ENCODE data around the gene HAUS6.
"Not testable (repeated sequence)": the region's sequence is repeated elsewhere in the genome, so short reads cannot be mapped to it uniquely, and the experiment has no call there.

HAUS6 gene

GRCh38 chr9:19033015-19033414, 69.7 kb downstream of the HAUS6 start, which contains the start of gene SAXO1:
TSS of gene SAXO1 (minus strand) at chr9:19033209. CDS start at chr9:19032908, 301 bp downstream.
- no peak for DNase-seq (ENCODE audit: low read depth, low spot score)

- no peak for DNase-seq (ENCODE audit: low read depth, low spot score)
Observed at GRCh38 chr9:19032406-19032805, 70.3 kb downstream of the HAUS6 start.

- no peak for DNase-seq (ENCODE audit: low read depth, low spot score)
Observed at GRCh38 chr9:19030899-19031298, 71.8 kb downstream of the HAUS6 start.

- DNase-seq (ENCODE audit: low read depth, low spot score): peak; percentile 52
Observed at GRCh38 chr9:19028835-19029451, 73.8 kb downstream of the HAUS6 start.

- no peak for DNase-seq (ENCODE audit: low read depth, low spot score)
Observed at GRCh38 chr9:19027825-19028224, 74.9 kb downstream of the HAUS6 start.

- no peak for DNase-seq (ENCODE audit: low read depth, low spot score)
Observed at GRCh38 chr9:19026375-19026774, 76.3 kb downstream of the HAUS6 start.

- DNase-seq (ENCODE audit: low read depth, low spot score): no peak
Observed at GRCh38 chr9:19023078-19023477, 79.6 kb downstream of the HAUS6 start.

- no peak for DNase-seq (ENCODE audit: low read depth, low spot score)
Observed at GRCh38 chr9:19022206-19022605, 80.5 kb downstream of the HAUS6 start.

- not testable (repeated sequence) for DNase-seq (ENCODE audit: low read depth, low spot score)
Observed at GRCh38 chr9:19021649-19022048, 81.1 kb downstream of the HAUS6 start.

- no peak for DNase-seq (ENCODE audit: low read depth, low spot score)
Observed at GRCh38 chr9:19020886-19021455, 81.7 kb downstream of the HAUS6 start.

- no peak for DNase-seq (ENCODE audit: low read depth, low spot score)
Observed at GRCh38 chr9:19018201-19018600, 84.5 kb downstream of the HAUS6 start.

GRCh38 chr9:19009391-19009965, 93.2 kb downstream of the HAUS6 start:
- DNase-seq (ENCODE audit: low read depth, low spot score): no peak

Measured in smooth muscle cell of the brain vasculature (primary cell).